ENCODE data around the gene MINK1.
A peak's percentile ranks its signal among the peaks of the same experiment; 100 is the strongest.
"Not testable (repeated sequence)": the region's sequence is repeated elsewhere in the genome, so short reads cannot be mapped to it uniquely, and the experiment has no call there.

The MINK1 gene

DNA sequence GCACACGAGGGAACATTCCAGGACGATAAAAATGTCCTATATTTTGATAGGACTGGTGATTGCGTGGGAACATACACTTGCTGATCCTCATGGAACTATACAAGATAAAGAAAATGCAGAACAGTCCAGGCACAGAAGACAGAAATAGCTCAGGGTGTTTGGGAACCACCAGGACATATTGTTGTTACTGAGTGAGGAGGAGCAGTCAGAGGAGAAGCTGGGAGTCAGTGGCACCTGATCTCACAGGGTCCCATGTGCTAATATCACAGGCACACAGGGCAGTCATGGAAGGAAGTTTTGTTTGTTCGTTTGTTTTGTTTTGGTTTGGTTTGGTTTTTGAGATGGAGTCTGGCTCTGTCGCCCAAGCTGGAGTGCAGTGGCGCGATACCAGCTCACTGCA, 20.4 kb upstream of the MINK1 start:
- Histone ChIP-seq H3K9ac (ENCODE audit: low read depth, low read length) (no peak overlapping the region), H3K27ac (ENCODE audit: low read depth, low read length) (no peak overlapping the region), H3K36me3 (ENCODE audit: control insufficient read depth, insufficient read depth, low read length) (peaks cover 63% of the 10 kb centered on the region), H3K27me3 (ENCODE audit: control insufficient read depth, insufficient read depth, low read length) (no peaks in the 10 kb centered on the region), H3K9me3 (ENCODE audit: control insufficient read depth, insufficient read depth, low read length) (no peaks in the 10 kb centered on the region), H3K4me1 (ENCODE audit: control insufficient read depth, insufficient read depth, low read length) (peaks cover 6% of the 10 kb centered on the region; the same call in 1 of the 2 replicates), H3K4me3 (ENCODE audit: low read depth, low read length) (no peak overlapping the region)

- Histone ChIP-seq H3K9ac (ENCODE audit: low read depth, low read length) (no peak overlapping the region), H3K27ac (ENCODE audit: low read depth, low read length) (no peak overlapping the region), H3K4me1 (ENCODE audit: control insufficient read depth, insufficient read depth, low read length) (no peaks in the 10 kb centered on the region), H3K27me3 (ENCODE audit: control insufficient read depth, insufficient read depth, low read length) (no peaks in the 10 kb centered on the region), H3K36me3 (ENCODE audit: control insufficient read depth, insufficient read depth, low read length) (peaks cover 59% of the 10 kb centered on the region), H3K4me3 (ENCODE audit: low read depth, low read length) (no peak overlapping the region), H3K9me3 (ENCODE audit: control insufficient read depth, insufficient read depth, low read length) (no peaks in the 10 kb centered on the region)
Measured at GRCh38 chr17:4815043-4815675, 18.0 kb upstream of the MINK1 start.

DNA sequence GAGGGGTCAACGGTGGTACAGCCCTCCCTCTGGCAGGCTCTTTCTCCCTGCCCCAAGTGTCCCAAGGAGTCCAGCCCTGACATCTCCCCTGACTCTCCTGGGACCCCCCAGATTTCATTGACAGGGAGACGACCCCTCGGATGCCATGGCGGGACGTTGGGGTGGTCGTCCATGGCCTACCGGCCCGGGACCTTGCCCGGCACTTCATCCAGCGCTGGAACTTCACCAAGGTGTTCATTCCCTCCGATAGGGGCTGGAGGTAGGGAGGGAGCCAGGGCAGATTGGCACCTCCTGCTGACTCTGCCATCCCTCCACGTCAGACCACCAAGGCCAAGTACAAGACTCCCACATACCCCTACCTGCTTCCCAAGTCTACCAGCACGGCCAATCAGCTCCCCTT, 16.3 kb upstream of the MINK1 start:
- Histone ChIP-seq H3K4me3 (ENCODE audit: low read depth, low read length) (no peak overlapping the region), H3K9me3 (ENCODE audit: control insufficient read depth, insufficient read depth, low read length) (no peaks in the 10 kb centered on the region), H3K4me1 (ENCODE audit: control insufficient read depth, insufficient read depth, low read length) (no peaks in the 10 kb centered on the region), H3K27me3 (ENCODE audit: control insufficient read depth, insufficient read depth, low read length) (no peaks in the 10 kb centered on the region), H3K36me3 (ENCODE audit: control insufficient read depth, insufficient read depth, low read length) (peaks cover 55% of the 10 kb centered on the region), H3K9ac (ENCODE audit: low read depth, low read length) (no peak overlapping the region), H3K27ac (ENCODE audit: low read depth, low read length) (no peak overlapping the region)

DNA sequence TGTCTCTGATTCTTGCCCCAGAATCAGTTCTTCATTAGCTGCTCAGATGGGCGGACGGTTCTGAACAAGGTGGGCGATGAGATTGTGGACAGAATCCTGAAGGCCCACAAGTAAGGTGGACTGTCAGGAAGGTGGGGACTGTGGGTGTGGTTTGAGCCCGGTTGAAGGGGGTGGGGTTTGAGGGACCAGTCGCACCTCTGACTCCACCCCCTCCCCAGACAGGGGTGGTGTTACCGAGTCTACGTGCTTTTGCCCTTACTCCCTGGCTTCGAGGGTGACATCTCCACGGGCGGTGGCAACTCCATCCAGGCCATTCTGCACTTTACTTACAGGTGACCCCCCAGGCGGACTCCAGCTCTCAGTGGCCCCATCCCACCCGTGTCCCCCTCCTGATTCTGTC, 14.9 kb upstream of the MINK1 start:
- Histone ChIP-seq H3K27me3 (ENCODE audit: control insufficient read depth, insufficient read depth, low read length) (no peaks in the 10 kb centered on the region), H3K9me3 (ENCODE audit: control insufficient read depth, insufficient read depth, low read length) (no peaks in the 10 kb centered on the region), H3K27ac (ENCODE audit: low read depth, low read length) (no peak overlapping the region), H3K4me1 (ENCODE audit: control insufficient read depth, insufficient read depth, low read length) (no peaks in the 10 kb centered on the region), H3K4me3 (ENCODE audit: low read depth, low read length) (no peak overlapping the region), H3K9ac (ENCODE audit: low read depth, low read length) (no peak overlapping the region), H3K36me3 (ENCODE audit: control insufficient read depth, insufficient read depth, low read length) (peaks cover 66% of the 10 kb centered on the region)

DNA sequence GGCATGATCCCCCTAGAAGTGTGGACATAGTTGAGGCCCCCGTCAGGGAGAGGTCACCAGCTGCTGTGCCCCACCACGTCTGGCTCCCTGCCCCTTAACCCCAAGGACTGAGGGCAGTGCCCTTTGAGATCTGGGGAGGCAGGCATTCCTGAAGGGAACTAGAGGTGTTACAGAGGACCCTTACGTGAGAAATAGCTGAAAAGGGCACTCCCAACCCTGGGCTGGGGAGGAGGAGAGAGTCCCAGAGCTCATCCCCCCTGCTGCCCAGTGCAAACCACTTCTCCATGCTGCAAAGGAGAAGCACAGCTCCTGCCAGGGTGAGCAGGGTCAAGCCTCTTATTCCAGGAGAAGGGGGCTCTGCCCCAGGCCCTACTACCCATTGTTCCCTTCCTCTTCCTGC, 10.3 kb upstream of the MINK1 start:
- Histone ChIP-seq H3K9me3 (ENCODE audit: control insufficient read depth, insufficient read depth, low read length) (no peaks in the 10 kb centered on the region), H3K27me3 (ENCODE audit: control insufficient read depth, insufficient read depth, low read length) (no peaks in the 10 kb centered on the region), H3K36me3 (ENCODE audit: control insufficient read depth, insufficient read depth, low read length) (peaks cover 38% of the 10 kb centered on the region), H3K9ac (ENCODE audit: low read depth, low read length) (no peak overlapping the region), H3K4me3 (ENCODE audit: low read depth, low read length) (no peak overlapping the region), H3K27ac (ENCODE audit: low read depth, low read length) (no peak overlapping the region), H3K4me1 (ENCODE audit: control insufficient read depth, insufficient read depth, low read length) (no peaks in the 10 kb centered on the region)

DNA sequence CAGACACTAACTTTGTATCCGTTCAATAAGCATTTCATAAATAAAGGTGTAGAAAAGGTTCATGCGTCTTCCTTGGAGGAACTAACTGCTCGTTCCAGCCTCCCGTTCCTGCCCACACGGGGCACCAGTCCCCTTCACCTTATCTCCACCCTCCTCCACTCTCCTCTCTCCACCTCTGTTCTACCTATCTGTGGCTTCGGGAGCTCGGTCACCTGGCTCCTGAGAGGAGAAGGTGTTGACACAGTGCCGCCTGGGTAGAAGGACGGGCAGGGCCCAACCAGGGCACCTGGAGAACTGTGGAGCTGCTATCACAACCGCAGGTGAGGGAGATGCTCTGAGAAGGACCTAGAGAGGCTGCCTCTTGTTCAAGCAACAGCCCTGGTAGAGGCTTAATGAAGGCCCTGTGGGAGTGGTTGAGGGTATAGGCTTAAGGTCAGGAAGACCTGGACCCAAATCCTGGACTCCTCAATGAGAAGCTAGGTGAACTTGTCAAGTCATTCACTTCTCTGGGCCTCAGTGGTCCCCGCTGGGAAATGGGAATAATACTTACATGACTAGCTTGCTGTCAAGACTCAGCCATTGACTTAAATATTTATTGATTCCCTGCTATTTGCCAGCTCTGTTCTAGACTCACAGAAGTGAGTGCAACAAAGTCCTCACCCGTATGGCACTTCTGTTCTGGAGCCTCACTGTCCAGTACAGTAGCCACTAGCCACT, 9.6 kb upstream of the MINK1 start:
- Histone ChIP-seq H3K27me3 (ENCODE audit: control insufficient read depth, insufficient read depth, low read length) (no peaks in the 10 kb centered on the region), H3K4me1 (ENCODE audit: control insufficient read depth, insufficient read depth, low read length) (no peaks in the 10 kb centered on the region), H3K9me3 (ENCODE audit: control insufficient read depth, insufficient read depth, low read length) (no peaks in the 10 kb centered on the region), H3K27ac (ENCODE audit: low read depth, low read length) (no peak overlapping the region), H3K36me3 (ENCODE audit: control insufficient read depth, insufficient read depth, low read length) (peaks cover 32% of the 10 kb centered on the region), H3K4me3 (ENCODE audit: low read depth, low read length) (no peak overlapping the region), H3K9ac (ENCODE audit: low read depth, low read length) (no peak overlapping the region)

DNA sequence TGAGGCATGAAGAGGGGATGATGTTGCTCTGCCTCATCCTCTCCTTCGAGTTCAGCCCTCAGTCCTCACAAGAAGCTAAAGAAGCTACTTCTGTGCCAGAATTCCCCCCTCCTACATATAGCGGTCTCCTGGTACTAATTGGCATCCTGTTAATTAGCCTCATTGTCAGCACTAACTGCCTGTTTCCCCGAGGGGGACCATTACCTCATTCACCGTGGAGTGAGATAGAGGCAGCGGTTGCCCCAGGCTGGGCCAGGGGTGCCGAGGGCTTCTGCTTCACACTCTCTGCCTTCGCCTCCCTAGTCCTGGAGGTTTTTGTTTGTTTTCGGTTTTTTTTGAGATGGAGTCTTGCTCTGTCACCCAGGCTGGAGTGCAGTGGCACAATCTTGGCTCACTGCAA, 5.7 kb upstream of the MINK1 start:
- no peaks in the 10 kb centered on the region for H3K27me3 ChIP-seq (ENCODE audit: control insufficient read depth, insufficient read depth, low read length)
- no peak overlapping the region for H3K27ac ChIP-seq (ENCODE audit: low read depth, low read length)
- no peak overlapping the region for H3K9ac ChIP-seq (ENCODE audit: low read depth, low read length)
- H3K9me3 ChIP-seq (ENCODE audit: control insufficient read depth, insufficient read depth, low read length) = no peaks in the 10 kb centered on the region
- H3K36me3 ChIP-seq (ENCODE audit: control insufficient read depth, insufficient read depth, low read length) = peaks cover 13% of the 10 kb centered on the region
- H3K4me3 ChIP-seq (ENCODE audit: low read depth, low read length) = no peak overlapping the region
- H3K4me1 ChIP-seq (ENCODE audit: control insufficient read depth, insufficient read depth, low read length) = no peaks in the 10 kb centered on the region

DNA sequence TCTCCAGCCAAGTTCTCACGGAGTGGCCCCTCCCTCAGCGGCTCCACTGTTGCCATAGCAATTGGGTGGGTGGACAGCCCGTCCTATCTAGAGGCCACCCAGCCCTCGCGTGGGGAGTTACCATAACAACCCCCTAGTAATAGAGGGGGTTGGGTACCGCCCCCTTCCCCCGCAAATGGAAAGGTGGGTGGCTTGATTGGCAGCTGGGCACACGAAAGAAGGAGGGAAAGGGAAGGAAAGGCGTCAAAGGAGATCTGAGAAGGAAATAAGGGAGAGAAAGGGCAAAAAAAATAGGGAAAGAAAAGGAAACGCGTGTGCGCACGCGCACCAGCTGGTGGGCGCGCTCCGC, 337 bp upstream of the MINK1 start:
- not testable (repeated sequence) for H3K36me3 ChIP-seq (ENCODE audit: control insufficient read depth, insufficient read depth, low read length); H3K4me1 ChIP-seq (ENCODE audit: control insufficient read depth, insufficient read depth, low read length); H3K27me3 ChIP-seq (ENCODE audit: control insufficient read depth, insufficient read depth, low read length); H3K9ac ChIP-seq (ENCODE audit: low read depth, low read length); H3K9me3 ChIP-seq (ENCODE audit: control insufficient read depth, insufficient read depth, low read length)
- Histone ChIP-seq H3K27ac (ENCODE audit: low read depth, low read length) (peak overlapping the region; percentile 76), H3K4me3 (ENCODE audit: low read depth, low read length) (peak overlapping the region; percentile 75)

DNA sequence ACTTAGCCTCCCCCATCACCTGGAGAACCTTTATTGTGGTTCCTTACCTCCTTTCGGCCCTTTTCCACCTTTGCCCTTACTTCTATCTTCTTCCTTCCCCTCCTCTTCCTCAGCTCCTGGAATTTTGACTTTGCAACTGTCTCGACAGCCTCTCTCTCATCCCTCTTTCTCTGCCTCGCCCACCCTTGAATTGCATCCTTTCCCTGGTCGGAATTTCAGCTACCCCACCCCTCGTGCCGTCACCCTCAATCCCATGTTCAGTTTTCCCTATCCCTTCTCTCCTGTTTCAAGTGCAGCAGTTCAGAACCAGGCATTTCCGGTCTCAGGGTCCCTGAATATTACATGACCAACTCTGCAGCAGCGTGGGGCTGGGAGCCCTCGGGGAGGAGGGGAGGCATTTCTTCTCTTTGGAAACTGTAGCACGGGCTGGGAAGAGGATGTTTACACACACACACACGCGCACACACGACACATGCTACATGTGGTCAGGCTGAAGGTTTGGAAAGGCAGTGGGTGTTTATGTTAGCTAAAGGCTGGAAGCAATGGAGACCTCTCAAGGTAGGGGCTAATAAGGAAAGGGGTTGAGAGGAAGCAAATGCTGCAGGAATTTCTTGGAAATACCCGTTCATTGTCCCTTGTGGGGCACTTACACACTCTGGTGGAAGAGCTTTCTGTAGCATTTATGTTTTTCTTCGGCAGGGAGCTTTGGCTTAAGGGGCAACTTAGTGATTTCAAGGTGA, 971 bp downstream of the MINK1 start:
- Histone ChIP-seq H3K36me3 (ENCODE audit: control insufficient read depth, insufficient read depth, low read length) (peaks cover 12% of the 10 kb centered on the region), H3K9me3 (ENCODE audit: control insufficient read depth, insufficient read depth, low read length) (no peaks in the 10 kb centered on the region), H3K9ac (ENCODE audit: low read depth, low read length) (peak overlapping the region; percentile 11; the same call in 1 of the 2 replicates), H3K4me3 (ENCODE audit: low read depth, low read length) (peak overlapping the region; percentile 75), H3K27ac (ENCODE audit: low read depth, low read length) (peak overlapping the region; percentile 76), H3K4me1 (ENCODE audit: control insufficient read depth, insufficient read depth, low read length) (peaks cover 7% of the 10 kb centered on the region), H3K27me3 (ENCODE audit: control insufficient read depth, insufficient read depth, low read length) (no peaks in the 10 kb centered on the region)

DNA sequence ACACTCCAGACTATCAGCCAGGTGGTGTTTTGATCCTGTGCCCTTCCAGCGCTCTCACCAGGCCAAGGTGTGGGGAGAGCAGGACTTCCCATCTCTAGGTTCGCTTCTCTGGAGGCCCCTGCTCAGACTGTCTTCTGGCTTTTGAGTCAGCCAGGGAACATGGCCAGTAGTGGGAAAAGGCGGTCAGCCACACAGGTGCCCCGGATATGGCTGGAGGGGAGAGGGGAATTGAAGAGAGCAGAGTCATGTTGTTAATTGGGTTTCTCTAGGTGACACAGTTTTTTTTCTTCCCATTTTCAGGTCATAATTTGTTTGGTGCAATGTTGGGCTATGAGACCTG, 1.5 kb downstream of the MINK1 start:
- Histone ChIP-seq H3K9me3 (ENCODE audit: control insufficient read depth, insufficient read depth, low read length) (no peaks in the 10 kb centered on the region), H3K9ac (ENCODE audit: low read depth, low read length) (peak overlapping the region; percentile 11; the same call in 1 of the 2 replicates), H3K27me3 (ENCODE audit: control insufficient read depth, insufficient read depth, low read length) (no peaks in the 10 kb centered on the region), H3K4me3 (ENCODE audit: low read depth, low read length) (peak overlapping the region; percentile 75), H3K27ac (ENCODE audit: low read depth, low read length) (peak overlapping the region; percentile 76), H3K36me3 (ENCODE audit: control insufficient read depth, insufficient read depth, low read length) (peaks cover 12% of the 10 kb centered on the region), H3K4me1 (ENCODE audit: control insufficient read depth, insufficient read depth, low read length) (peaks cover 7% of the 10 kb centered on the region)

GRCh38 chr17:4836221-4836620, 3.1 kb downstream of the MINK1 start:
- Histone ChIP-seq H3K9ac (ENCODE audit: low read depth, low read length) (no peak overlapping the region), H3K4me1 (ENCODE audit: control insufficient read depth, insufficient read depth, low read length) (peaks cover 7% of the 10 kb centered on the region), H3K4me3 (ENCODE audit: low read depth, low read length) (no peak overlapping the region), H3K36me3 (ENCODE audit: control insufficient read depth, insufficient read depth, low read length) (peaks cover 12% of the 10 kb centered on the region), H3K9me3 (ENCODE audit: control insufficient read depth, insufficient read depth, low read length) (no peaks in the 10 kb centered on the region), H3K27me3 (ENCODE audit: control insufficient read depth, insufficient read depth, low read length) (no peaks in the 10 kb centered on the region), H3K27ac (ENCODE audit: low read depth, low read length) (no peak overlapping the region)
